ENCODE results near the gene NEXN. TPM values are rescaled to one million over a fixed set of nuclear protein-coding genes. Genes with fewer than 3 reads are reported as not detected.

NEXN gene
- total and polyA plus RNA-seq, 5 experiments from 2014 or later, result 0.26 to 1.7 (median 0.36) TPM

- Mint-ChIP-seq H3K4me1 (peaks cover 5 to 46% (median 31%) of the 10 kb centered on the region in 4 donors), H3K27ac (peak overlapping the region; percentile 14 to 78 (median 64)), H3K9me3 (no peaks in the 10 kb centered on the region), H3K4me3 (no peak overlapping the region), H3K36me3 (peaks cover 5 to 91% (median 23%) of the 10 kb centered on the region in 3 donors), H3K27me3 (no peaks in the 10 kb centered on the region)
- DNase-seq, result no peak
- POLR2A ChIA-PET, result no interaction called here
- no peak for ATAC-seq
These were observed 62.9 kb downstream of the NEXN start for GRCh38 chr1:77951328-77951727.

DNA sequence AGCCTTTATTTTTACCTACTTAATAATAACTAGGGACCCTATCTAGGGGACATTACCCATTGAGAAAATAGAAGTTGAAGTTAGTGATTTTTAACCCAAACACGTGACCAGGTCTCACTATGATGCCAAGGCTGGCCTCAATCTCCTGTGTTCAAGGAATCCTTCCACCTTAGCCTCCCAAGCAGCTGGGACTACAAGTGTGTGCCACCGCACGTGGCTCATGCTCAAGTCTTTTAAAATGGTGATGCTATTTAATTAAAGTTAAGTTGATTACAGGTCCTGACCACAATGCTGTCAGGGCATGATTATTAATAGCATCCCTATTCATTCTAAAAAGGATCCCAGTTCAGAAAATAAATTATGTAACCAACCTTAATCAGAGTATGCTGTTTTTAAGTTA is 65.5 kb downstream of the NEXN start:
- peak overlapping the region in 4 of 10 donors; percentile 9 to 51 (median 33) for H3K27ac Mint-ChIP-seq
- no peak for DNase-seq
- no peaks in the 10 kb centered on the region for H3K27me3 Mint-ChIP-seq
- ATAC-seq, result no peak
- H3K36me3 Mint-ChIP-seq, result peaks cover 0 to 91% (median 30%) of the 10 kb centered on the region in 3 donors
- H3K4me3 Mint-ChIP-seq, result no peak overlapping the region
- POLR2A ChIA-PET, result no interaction called here
- peaks cover 11 to 40% (median 25%) of the 10 kb centered on the region in 4 donors for H3K4me1 Mint-ChIP-seq
- no peaks in the 10 kb centered on the region for H3K9me3 Mint-ChIP-seq

DNA sequence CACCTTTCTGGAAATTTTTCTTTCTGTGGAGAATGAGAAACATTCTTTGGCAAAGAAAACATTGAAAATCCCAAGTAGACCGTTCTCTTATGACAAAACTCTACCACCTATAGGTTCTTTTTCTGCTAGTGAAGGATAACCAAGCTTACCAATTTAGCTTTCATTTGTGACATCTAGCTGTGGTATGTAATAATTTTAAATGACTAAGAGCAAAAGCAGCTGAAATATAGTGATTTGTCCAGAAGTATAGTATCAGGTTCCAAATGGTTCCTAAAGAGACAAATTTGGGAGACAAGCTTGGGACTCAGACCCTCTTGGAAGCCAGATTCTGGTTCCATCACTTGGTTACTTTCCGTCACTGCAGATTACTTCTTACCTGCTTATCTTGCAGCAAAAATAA is 66.1 kb downstream of the NEXN start:
- ATAC-seq, result no peak
- Mint-ChIP-seq H3K27ac (peak overlapping the region in 2 of 10 donors; percentile 21 to 38), H3K36me3 (peaks cover 0 to 88% (median 33%) of the 10 kb centered on the region in 3 donors), H3K4me3 (no peak overlapping the region), H3K27me3 (no peaks in the 10 kb centered on the region), H3K4me1 (peaks cover 11 to 34% (median 23%) of the 10 kb centered on the region in 4 donors), H3K9me3 (no peaks in the 10 kb centered on the region)
- POLR2A ChIA-PET, result no interaction called here
- DNase-seq, result no peak

GRCh38 chr1:77955709-77956108 is 67.3 kb downstream of the NEXN start:
- POLR2A ChIA-PET, result interaction anchor here (0.6 kb wide), 1 partner anchor 131 kb away, joined by 5 read pairs; no protein-coding TSS in a partner anchor
- no peak for DNase-seq
- no peaks in the 10 kb centered on the region for H3K27me3 Mint-ChIP-seq
- H3K27ac Mint-ChIP-seq, result peak overlapping the region in 2 of 10 donors; percentile 13 to 25
- peaks cover 3 to 89% (median 41%) of the 10 kb centered on the region in 3 donors for H3K36me3 Mint-ChIP-seq
- H3K4me1 Mint-ChIP-seq, result peaks cover 12 to 29% (median 26%) of the 10 kb centered on the region in 4 donors
- H3K9me3 Mint-ChIP-seq, result no peaks in the 10 kb centered on the region
- ATAC-seq, result no peak
- no peak overlapping the region for H3K4me3 Mint-ChIP-seq

DNA sequence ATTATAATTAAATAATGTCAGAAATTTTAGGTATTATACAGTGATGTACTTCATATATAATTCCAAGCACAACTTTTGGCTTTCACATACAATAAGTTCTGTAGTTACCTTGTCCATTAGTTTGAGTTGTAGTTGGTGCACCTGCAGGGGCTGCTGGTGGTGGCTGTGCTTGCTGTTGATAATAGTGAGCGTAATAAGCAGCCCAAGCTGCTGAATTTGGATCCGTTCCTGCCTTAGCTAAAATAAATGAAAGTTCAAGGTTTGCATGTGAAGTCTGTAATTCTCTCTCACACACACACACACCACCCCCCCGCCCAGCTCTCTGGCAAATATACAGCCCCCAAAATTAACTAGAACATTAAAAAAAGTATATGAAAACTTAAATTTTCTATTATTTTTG is 68.0 kb downstream of the NEXN start:
- Mint-ChIP-seq H3K9me3 (no peaks in the 10 kb centered on the region), H3K4me3 (no peak overlapping the region), H3K4me1 (peaks cover 11 to 28% (median 24%) of the 10 kb centered on the region in 4 donors), H3K36me3 (peaks cover 6 to 89% (median 44%) of the 10 kb centered on the region in 3 donors), H3K27ac (peak overlapping the region in 1 of 10 donors; percentile 40), H3K27me3 (no peaks in the 10 kb centered on the region)
- DNase-seq, result no peak
- ATAC-seq, result no peak
- POLR2A ChIA-PET, result no interaction called here

DNA sequence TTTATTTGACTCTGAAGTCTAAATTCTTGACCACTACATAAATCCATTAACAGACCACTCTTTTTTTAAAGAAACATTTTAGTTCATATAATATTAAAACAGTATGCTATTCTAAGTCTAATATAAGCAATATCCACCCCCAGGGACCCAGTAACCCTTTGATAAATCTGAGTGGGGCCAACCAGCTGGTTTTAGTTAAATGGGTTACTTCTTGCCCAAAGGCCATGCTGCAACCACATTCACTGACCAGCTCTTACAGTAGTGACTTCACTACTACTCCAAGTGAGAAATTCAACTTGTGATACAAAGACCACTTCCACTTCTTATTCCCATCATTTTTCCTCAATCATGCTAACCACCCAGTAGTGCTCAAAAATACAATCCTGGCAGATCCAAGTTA is 70.0 kb downstream of the NEXN start:
- Mint-ChIP-seq H3K4me3 (no peak overlapping the region), H3K36me3 (peaks cover 6 to 86% (median 48%) of the 10 kb centered on the region in 3 donors), H3K9me3 (no peaks in the 10 kb centered on the region), H3K27ac (peak overlapping the region in 8 of 10 donors; percentile 1 to 88 (median 24)), H3K4me1 (peaks cover 13 to 33% (median 17%) of the 10 kb centered on the region in 4 donors), H3K27me3 (no peaks in the 10 kb centered on the region)
- ATAC-seq, result no peak
- POLR2A ChIA-PET, result no interaction called here
- no peak for DNase-seq

DNA sequence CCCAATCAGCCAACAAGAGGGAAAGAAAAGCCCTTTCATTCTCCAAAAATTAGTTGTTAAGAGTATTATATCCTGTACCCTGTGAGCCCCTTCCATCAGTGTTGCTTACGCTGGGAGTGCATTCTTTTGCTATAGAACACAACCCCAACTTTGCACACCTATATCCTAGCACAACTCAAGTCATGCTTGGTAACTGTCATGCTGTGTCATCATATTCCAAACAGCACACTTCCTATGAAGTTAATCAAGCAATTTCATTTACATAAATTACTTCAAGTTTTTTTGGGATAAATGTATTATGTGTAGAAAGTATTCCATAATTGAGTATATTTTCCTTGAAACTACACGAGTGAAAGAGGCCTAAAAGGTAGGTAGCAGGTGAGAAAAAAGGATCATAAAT is 70.4 kb downstream of the NEXN start:
- no peak for DNase-seq
- Mint-ChIP-seq H3K36me3 (peaks cover 6 to 86% (median 44%) of the 10 kb centered on the region in 3 donors), H3K27me3 (no peaks in the 10 kb centered on the region), H3K9me3 (no peaks in the 10 kb centered on the region), H3K4me3 (no peak overlapping the region), H3K4me1 (peaks cover 10 to 33% (median 17%) of the 10 kb centered on the region in 4 donors), H3K27ac (peak overlapping the region in 8 of 10 donors; percentile 1 to 88 (median 24))
- no peak for ATAC-seq
- POLR2A ChIA-PET, result no interaction called here

- Mint-ChIP-seq H3K27me3 (no peaks in the 10 kb centered on the region), H3K27ac (peak overlapping the region in 2 of 10 donors; percentile 19 to 55), H3K4me3 (no peak overlapping the region), H3K36me3 (peaks cover 12 to 90% (median 44%) of the 10 kb centered on the region in 3 donors), H3K9me3 (no peaks in the 10 kb centered on the region), H3K4me1 (peaks cover 11 to 40% (median 20%) of the 10 kb centered on the region in 4 donors)
- DNase-seq, result no peak
- no peak for ATAC-seq
- POLR2A ChIA-PET, result no interaction called here
These were observed 73.0 kb downstream of the NEXN start for GRCh38 chr1:77961392-77961791.

- Mint-ChIP-seq H3K4me1 (peaks cover 16 to 48% (median 44%) of the 10 kb centered on the region in 4 donors), H3K9me3 (no peaks in the 10 kb centered on the region), H3K4me3 (peak overlapping the region in 9 of 10 donors; percentile 13 to 52 (median 43)), H3K27ac (peak overlapping the region in 9 of 10 donors; percentile 8 to 85 (median 58)), H3K27me3 (no peaks in the 10 kb centered on the region), H3K36me3 (peaks cover 16 to 89% (median 33%) of the 10 kb centered on the region in 3 donors)
- POLR2A ChIA-PET, result interaction anchor here (0.6 kb wide), 1 partner anchor 17 kb away, joined by 3 read pairs; no protein-coding TSS in a partner anchor
- ATAC-seq (peak in 1 of 2 donors; percentile 53), DNase-seq (no peak)
These were observed 77.9 kb downstream of the NEXN start for GRCh38 chr1:77966291-77966690.

- POLR2A ChIA-PET, result interaction anchor here (0.9 kb wide), 1 partner anchor 9 kb away, joined by 4 read pairs; the partner anchor contains the start of gene FUBP1
- ATAC-seq, result no peak
- Mint-ChIP-seq H3K27me3 (no peaks in the 10 kb centered on the region), H3K4me1 (peaks cover 21 to 84% (median 59%) of the 10 kb centered on the region in 4 donors), H3K9me3 (no peaks in the 10 kb centered on the region), H3K27ac (no peak overlapping the region), H3K36me3 (peaks cover 20 to 78% (median 27%) of the 10 kb centered on the region in 3 donors), H3K4me3 (peak overlapping the region in 3 of 10 donors; percentile 10 to 41 (median 10))
- no peak for DNase-seq
These were observed 81.8 kb downstream of the NEXN start for GRCh38 chr1:77970192-77970591.

DNA sequence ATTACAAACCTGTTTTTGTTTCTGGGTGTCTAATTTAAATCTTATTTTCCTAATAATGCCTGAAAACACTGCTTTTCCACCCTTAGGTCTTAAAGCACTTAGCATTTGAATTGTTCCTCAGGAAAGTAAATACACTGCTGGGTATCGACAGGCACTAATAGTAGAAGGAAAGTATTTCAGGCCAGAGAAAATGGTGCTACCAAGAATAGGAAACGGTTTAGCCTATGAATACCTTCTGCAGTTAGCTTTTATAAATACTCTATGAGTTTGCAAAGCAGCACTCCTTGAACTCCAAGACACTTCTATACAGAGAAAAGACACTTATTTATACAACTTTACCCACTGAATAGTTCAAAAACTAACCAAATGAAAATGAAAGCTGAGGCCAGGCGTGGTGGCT is 83.7 kb downstream of the NEXN start:
- H3K4me1 Mint-ChIP-seq, result peaks cover 23 to 88% (median 64%) of the 10 kb centered on the region in 4 donors
- H3K4me3 Mint-ChIP-seq, result peak overlapping the region; percentile 8 to 75 (median 58)
- peak overlapping the region in 5 of 10 donors; percentile 25 to 75 (median 60) for H3K27ac Mint-ChIP-seq
- peaks cover 11 to 78% (median 22%) of the 10 kb centered on the region in 3 donors for H3K36me3 Mint-ChIP-seq
- no peak for ATAC-seq
- H3K9me3 Mint-ChIP-seq, result no peaks in the 10 kb centered on the region
- POLR2A ChIA-PET, result interaction anchor here (0.7 kb wide), 1 partner anchor 183 kb away, joined by 4 read pairs; no protein-coding TSS in a partner anchor
- no peak for DNase-seq
- no peaks in the 10 kb centered on the region for H3K27me3 Mint-ChIP-seq

DNA sequence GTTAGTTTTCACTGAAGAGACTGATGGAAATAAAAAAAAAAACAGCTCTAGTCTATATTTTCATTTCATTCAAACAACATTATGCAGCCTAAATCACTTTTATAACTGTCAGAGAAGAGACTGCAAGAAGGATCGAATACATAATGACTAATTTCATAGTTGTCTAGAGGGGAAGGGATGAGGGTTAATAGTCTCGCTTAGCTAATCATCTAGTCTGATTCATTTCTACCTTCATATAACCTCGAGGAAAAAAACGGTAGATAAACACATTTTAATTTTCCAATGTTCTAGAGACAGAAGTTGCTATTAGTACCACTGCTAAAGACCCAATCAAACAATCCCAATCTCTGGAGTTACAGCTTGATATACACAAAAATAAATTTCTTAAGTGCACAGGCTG is 87.0 kb downstream of the NEXN start:
- peaks cover 3 to 50% (median 13%) of the 10 kb centered on the region in 3 donors for H3K36me3 Mint-ChIP-seq
- peaks cover 19 to 68% (median 52%) of the 10 kb centered on the region in 4 donors for H3K4me1 Mint-ChIP-seq
- DNase-seq (no peak), ATAC-seq (no peak)
- H3K4me3 Mint-ChIP-seq, result peak overlapping the region in 7 of 10 donors; percentile 64 to 84 (median 83)
- peak overlapping the region; percentile 13 to 78 (median 35) for H3K27ac Mint-ChIP-seq
- no peaks in the 10 kb centered on the region for H3K9me3 Mint-ChIP-seq
- H3K27me3 Mint-ChIP-seq, result no peaks in the 10 kb centered on the region
- POLR2A ChIA-PET, result interaction anchor here (0.6 to 1.9 kb wide), 3 partner anchors 33 to 293 kb away, joined by 4 to 6 read pairs (median 4); partner anchors contain the start of gene ZZZ3

GRCh38 chr1:77975907-77976306 is 87.5 kb downstream of the NEXN start:
- POLR2A ChIA-PET, result interaction anchor here (1.4 to 1.9 kb wide), 2 partner anchors 33 to 293 kb away, joined by 4 to 6 read pairs; partner anchors contain the start of gene ZZZ3
- Mint-ChIP-seq H3K36me3 (peaks cover 3 to 45% (median 13%) of the 10 kb centered on the region in 3 donors), H3K27ac (peak overlapping the region in 9 of 10 donors; percentile 32 to 88 (median 71)), H3K27me3 (no peaks in the 10 kb centered on the region), H3K4me1 (peaks cover 19 to 68% (median 54%) of the 10 kb centered on the region in 4 donors), H3K9me3 (no peaks in the 10 kb centered on the region), H3K4me3 (peak overlapping the region in 7 of 10 donors; percentile 64 to 84 (median 83))
- no peak for DNase-seq
- ATAC-seq, result no peak
